GM23338 (cell line): ENCODE data around the gene KYNU. TPM values are rescaled to one million over a fixed set of nuclear protein-coding genes. Genes with fewer than 3 reads are reported as not detected.

ENCODE experiments used
- ATAC-seq: fragments of 200-7000 bp; cut with Tn5 transposase; 3 replicates; pipeline ENCODE4 v1.9.1; 2020
- DNase-seq: peaks from one replicate; pipeline ENCODE4 v3.0.0-alpha.2; 2015; ENCODE audit warnings: low spot score
- H2AFZ ChIP-seq: fragments of 200-600 bp; sonication (generic); 2 replicates; pipeline ENCODE4 v1.8.0; 2016; ENCODE audit warnings: antibody characterized with exemption, mild to moderate bottlenecking, moderate library complexity
- H3F3A ChIP-seq: fragments of 200-600 bp; sonication (generic); replicated peaks from 2 replicates; pipeline ENCODE4 v1.8.0; 2017; ENCODE audit warnings: antibody characterized with exemption, mixed run types, low read depth
- H3K27ac ChIP-seq: fragments of 200-600 bp; sonication (generic); 2 replicates; pipeline ENCODE4 v1.6.1; 2016; ENCODE audit warnings: low read depth
- H3K27me3 ChIP-seq: fragments of 200-600 bp; sonication (generic); 2 replicates; pipeline ENCODE4 v1.8.0; 2016; ENCODE audit warnings: mild to moderate bottlenecking, mixed run types, moderate library complexity; ENCODE audit not compliant: insufficient read depth
- H3K36me3 ChIP-seq: fragments of 200-600 bp; sonication (generic); 2 replicates; pipeline ENCODE4 v1.8.0; 2016; ENCODE audit warnings: mild to moderate bottlenecking; ENCODE audit not compliant: insufficient read depth
- H3K4me1 ChIP-seq: fragments of 200-600 bp; sonication (generic); 2 replicates; pipeline ENCODE4 v1.8.0; 2016; ENCODE audit warnings: mild to moderate bottlenecking, moderate library complexity; ENCODE audit not compliant: insufficient read depth
- H3K4me2 ChIP-seq: fragments of 200-600 bp; sonication (generic); 2 replicates; pipeline ENCODE4 v1.7.1; 2017; ENCODE audit warnings: mixed run types
- H3K4me3 ChIP-seq: fragments of 200-600 bp; sonication (generic); 2 replicates; pipeline ENCODE4 v1.6.1; 2016; ENCODE audit warnings: mixed run types
- H3K79me2 ChIP-seq: fragments of 200-600 bp; sonication (generic); replicated peaks from 2 replicates; pipeline ENCODE4 v1.8.0; 2017; ENCODE audit warnings: mild to moderate bottlenecking; ENCODE audit not compliant: insufficient read depth
- H3K9me2 ChIP-seq: fragments of 200-600 bp; sonication (generic); 2 replicates; pipeline ENCODE4 v1.8.0; 2017; ENCODE audit not compliant: insufficient read depth
- H4K20me1 ChIP-seq: fragments of 200-600 bp; sonication (generic); replicated peaks from 2 replicates; pipeline ENCODE4 v1.8.0; 2017; ENCODE audit warnings: mild to moderate bottlenecking; ENCODE audit not compliant: insufficient read depth
- H3K27ac Mint-ChIP-seq: 2 replicates; pipeline ENCODE4 v1.8.0; 2020; ENCODE audit warnings: inconsistent platforms, mild to moderate bottlenecking, moderate library complexity, mixed read lengths
- H3K27me3 Mint-ChIP-seq: 3 replicates; pipeline ENCODE4 v1.8.0; 2022; ENCODE audit warnings: low read depth, mild to moderate bottlenecking, moderate library complexity, mixed read lengths, inconsistent platforms; ENCODE audit not compliant: insufficient read depth, poor library complexity
- H3K36me3 Mint-ChIP-seq: 3 replicates; pipeline ENCODE4 v1.8.0; 2021; ENCODE audit warnings: low read depth, mild to moderate bottlenecking, inconsistent platforms, moderate library complexity, mixed read lengths
- H3K4me1 Mint-ChIP-seq: 3 replicates; pipeline ENCODE4 v1.8.0; 2020; ENCODE audit warnings: mild to moderate bottlenecking, inconsistent platforms, mixed read lengths
- H3K4me3 Mint-ChIP-seq: 3 replicates; pipeline ENCODE4 v1.8.0; 2021; ENCODE audit warnings: moderate library complexity, mild to moderate bottlenecking, inconsistent platforms, mixed read lengths
- H3K9me3 Mint-ChIP-seq: 3 replicates; pipeline ENCODE4 v1.8.0; 2020; ENCODE audit warnings: moderate library complexity, mild to moderate bottlenecking, inconsistent platforms, mixed read lengths
- CREB1 ChIP-seq: fragments of 250-450 bp; sonication (Bioruptor Pico); IDR thresholded peaks from 2 replicates; pipeline ENCODE4 v1.5.0; 2020; ENCODE audit warnings: low read depth, mild to moderate bottlenecking, moderate library complexity
- CTCF ChIP-seq, 2 experiments: fragments of 200-600 bp in 1 of 2; sonication (generic) in 1 of 2; conservative IDR thresholded peaks; 2 replicates each; pipeline versions ENCODE4 v1.5.1 to v1.6.1; 2016 to 2017; ENCODE audit warnings: antibody characterized with exemption in 2 of 2, low read depth in 2 of 2, mild to moderate bottlenecking in 2 of 2, moderate library complexity in 1 of 2
- ETS1 ChIP-seq: IDR thresholded peaks from 2 replicates; pipeline ENCODE4 v1.6.1; 2016; ENCODE audit warnings: antibody characterized with exemption
- EZH2 ChIP-seq: fragments of 200-600 bp; sonication (generic); IDR thresholded peaks from one replicate; pipeline ENCODE4 v1.8.0; 2017; ENCODE audit warnings: antibody characterized with exemption, mild to moderate bottlenecking, low read depth; ENCODE audit not compliant: unreplicated experiment
- EZH2phosphoT487 ChIP-seq: fragments of 200-600 bp; sonication (generic); IDR thresholded peaks from one replicate; pipeline ENCODE4 v1.8.1; 2018; ENCODE audit warnings: antibody characterized with exemption; ENCODE audit not compliant: unreplicated experiment
- JUNB ChIP-seq: IDR thresholded peaks from one replicate; pipeline ENCODE4 v1.6.1; 2016; ENCODE audit warnings: antibody characterized with exemption; ENCODE audit not compliant: unreplicated experiment
- NANOG ChIP-seq: IDR thresholded peaks from 2 replicates; pipeline ENCODE4 v1.6.1; 2016; ENCODE audit warnings: antibody characterized with exemption, borderline replicate concordance
- POLR2AphosphoS5 ChIP-seq: IDR thresholded peaks from 2 replicates; pipeline ENCODE4 v1.6.1; 2016; ENCODE audit warnings: antibody characterized with exemption, low read depth
- REST ChIP-seq: IDR thresholded peaks from one replicate; pipeline ENCODE4 v1.6.1; 2018; ENCODE audit warnings: antibody characterized with exemption; ENCODE audit not compliant: unreplicated experiment
- STAT1 ChIP-seq: IDR thresholded peaks from one replicate; pipeline ENCODE4 v1.6.1; 2016; ENCODE audit warnings: antibody characterized with exemption; ENCODE audit not compliant: unreplicated experiment
- ZNF114 ChIP-seq: fragments of 250-450 bp; sonication (Bioruptor Pico); IDR thresholded peaks from 2 replicates; pipeline ENCODE4 v1.5.0; 2020; ENCODE audit warnings: mild to moderate bottlenecking, moderate library complexity
- ZNF331 ChIP-seq: fragments of 250-450 bp; sonication (Bioruptor Pico); IDR thresholded peaks from 2 replicates; pipeline ENCODE4 v1.5.0; 2020; ENCODE audit warnings: low read depth, mild to moderate bottlenecking, moderate library complexity
- ZNF462 ChIP-seq: fragments of 250-450 bp; sonication (Bioruptor Pico); IDR thresholded peaks from 2 replicates; pipeline ENCODE4 v1.5.0; 2020; ENCODE audit warnings: mild to moderate bottlenecking, moderate library complexity
- polyA plus RNA-seq: library from polyadenylated mRNA; unstranded; fragments of >200 nt; fragmentation: Nextera tagmentation; extraction: Ambion mirVana; gene quantifications from 2 replicates; pipeline ENCODE4 v1.2.1, GENCODE V29; 2016
- total RNA-seq: library from RNA; depleted of rRNA; stranded (reverse); fragments of >200 nt; shearing (Covaris generic); gene quantifications from 2 replicates; pipeline ENCODE4 v1.2.3, GENCODE V29; 2014

The KYNU gene
- total and polyA plus RNA-seq, 2 experiments from 2014 or later, result 0.03 to 0.21 TPM

- no peaks in the 10 kb centered on the region for H3K36me3 ChIP-seq
- DNase-seq (no peak), ATAC-seq (no peak)
- no peak overlapping the region for H2AFZ ChIP-seq
- H3K4me2 ChIP-seq, result no peak overlapping the region
- Mint-ChIP-seq H3K4me1 (no peaks in the 10 kb centered on the region), H3K9me3 (no peaks in the 10 kb centered on the region; the same call in 2 of the 3 replicates), H3K27me3 (no peaks in the 10 kb centered on the region), H3K4me3 (no peak overlapping the region), H3K36me3 (no peaks in the 10 kb centered on the region), H3K27ac (no peak overlapping the region)
- no peak overlapping the region for H3K27ac ChIP-seq
- H3K79me2 ChIP-seq, result no peaks in the 10 kb centered on the region
- no peaks in the 10 kb centered on the region for H3K4me1 ChIP-seq
- TF ChIP-seq ZNF331 (no peak), NANOG (no peak), EZH2 (no peak), CREB1 (CRISPR knock-in tag) (no peak), REST (no peak), EZH2phosphoT487 (no peak), JUNB (no peak), STAT1 (no peak), ZNF114 (no peak), ETS1 (no peak), CTCF (conservative IDR thresholded peaks at IDR 0.05; ENCODE audit: low read depth in 2 of 2) (no peak), ZNF462 (CRISPR knock-in tag) (no peak), POLR2AphosphoS5 (no peak)
- H3K9me2 ChIP-seq, result 0 out of 2 replicates have a peak, but pooled peaks cover 9% of the 10 kb centered on the region
- no peak overlapping the region for H3K4me3 ChIP-seq
- no peaks in the 10 kb centered on the region for H3F3A ChIP-seq
- H3K27me3 ChIP-seq, result no peaks in the 10 kb centered on the region
- no peaks in the 10 kb centered on the region for H4K20me1 ChIP-seq
These were observed 210.9 kb downstream of the KYNU start for GRCh38 chr2:143088388-143088787.
